Neural crest cell (in vitro differentiated cells): ENCODE results near the gene ADD1. TPM values are rescaled to one million over a fixed set of nuclear protein-coding genes. Genes with fewer than 3 reads are reported as not detected.
A peak's percentile ranks its signal among the peaks of the same experiment; 100 is the strongest.
"Not testable (repeated sequence)": the region's sequence is repeated elsewhere in the genome, so short reads cannot be mapped to it uniquely, and the experiment has no call there.

ENCODE experiments used
- DNase-seq: peaks from one replicate; pipeline ENCODE4 v3.0.0; 2021; ENCODE audit warnings: low read depth, mixed read lengths, low spot score
- H3K27ac Mint-ChIP-seq: one replicate; pipeline ENCODE4 v1.8.0; 2021; ENCODE audit warnings: mild to moderate bottlenecking, mixed read lengths; ENCODE audit not compliant: unreplicated experiment
- H3K27me3 Mint-ChIP-seq: 2 replicates; pipeline ENCODE4 v1.8.0; 2021; ENCODE audit warnings: low read depth, mild to moderate bottlenecking, mixed read lengths
- H3K36me3 Mint-ChIP-seq: 2 replicates; pipeline ENCODE4 v1.8.0; 2021; ENCODE audit warnings: low read depth, mild to moderate bottlenecking, mixed read lengths
- H3K4me1 Mint-ChIP-seq: 2 replicates; pipeline ENCODE4 v1.8.0; 2021; ENCODE audit warnings: mixed read lengths
- H3K4me3 Mint-ChIP-seq: one replicate; pipeline ENCODE4 v1.8.0; 2021; ENCODE audit warnings: mild to moderate bottlenecking, mixed read lengths
- H3K9me3 Mint-ChIP-seq: 2 replicates; pipeline ENCODE4 v1.8.0; 2021; ENCODE audit warnings: mixed read lengths
- CTCF ChIP-seq: fragments of 200-600 bp; sonication (generic); conservative IDR thresholded peaks from 2 replicates; pipeline ENCODE4 v1.5.0; 2021; ENCODE audit warnings: antibody characterized with exemption, mild to moderate bottlenecking
- total RNA-seq: library from RNA; stranded (reverse); gene quantifications from 2 replicates; pipeline ENCODE4 v1.2.1, GENCODE V29; 2021

ADD1 gene
- total RNA-seq, 1 donor from 2014 or later = 230 TPM

DNA sequence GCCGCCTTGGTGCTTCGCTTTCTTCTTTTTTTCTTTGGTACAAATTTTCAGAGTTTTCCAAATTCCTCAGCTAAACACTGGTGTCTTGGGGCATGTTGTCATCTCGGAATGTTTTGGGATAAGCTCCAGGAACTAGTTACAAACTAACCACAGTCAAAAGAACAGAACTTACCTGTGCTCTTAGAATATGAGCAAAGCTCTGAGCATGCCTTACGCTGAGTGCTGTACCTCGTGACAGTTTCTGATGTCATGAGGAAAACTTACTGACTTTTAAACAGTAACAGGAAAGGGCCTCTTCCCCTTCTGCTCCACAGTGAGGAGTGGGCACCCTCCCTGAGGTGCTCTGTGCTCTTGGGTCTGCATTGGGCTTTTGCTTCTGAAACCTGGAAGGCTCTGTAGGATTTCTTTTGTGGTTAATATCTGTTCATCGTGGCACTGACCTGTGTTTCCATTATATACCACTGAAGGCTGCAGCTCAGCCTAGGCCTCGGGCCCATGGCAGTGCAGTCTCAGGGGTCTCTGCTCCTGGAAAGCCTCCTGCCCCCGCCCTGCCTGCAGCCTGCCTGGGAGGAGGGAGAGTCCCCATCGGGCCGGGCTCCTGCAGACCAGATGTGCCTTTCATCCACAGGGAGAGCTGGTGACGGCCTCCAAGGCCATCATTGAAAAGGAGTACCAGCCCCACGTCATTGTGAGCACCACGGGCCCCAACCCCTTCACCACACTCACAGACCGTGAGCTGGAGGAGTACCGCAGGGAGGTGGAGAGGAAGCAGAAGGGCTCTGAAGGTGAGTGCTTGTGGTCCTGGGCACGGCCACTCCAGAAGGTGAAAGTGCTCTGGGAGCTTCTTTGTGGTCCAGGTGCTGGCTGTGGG lies 70.8 kb downstream of the ADD1 start:
- Mint-ChIP-seq H3K27ac (peak overlapping the region; percentile 52), H3K36me3 (peaks cover 33% of the 10 kb centered on the region), H3K4me3 (no peak overlapping the region), H3K9me3 (peaks cover 12% of the 10 kb centered on the region), H3K4me1 (no peaks in the 10 kb centered on the region), H3K27me3 (no peaks in the 10 kb centered on the region)
- TF ChIP-seq CTCF = no peak
- no peak for DNase-seq

- Mint-ChIP-seq H3K4me3 (no peak overlapping the region), H3K9me3 (peaks cover 20% of the 10 kb centered on the region), H3K27ac (no peak overlapping the region), H3K36me3 (peaks cover 46% of the 10 kb centered on the region), H3K4me1 (no peaks in the 10 kb centered on the region), H3K27me3 (no peaks in the 10 kb centered on the region)
- no peak for DNase-seq
- no peak for TF ChIP-seq CTCF
These were observed 72.1 kb downstream of the ADD1 start for GRCh38 chr4:2915789-2916188.

- H3K4me3 Mint-ChIP-seq, H3K27me3 Mint-ChIP-seq, DNase-seq, H3K27ac Mint-ChIP-seq, H3K4me1 Mint-ChIP-seq: not testable (repeated sequence)
- Mint-ChIP-seq H3K9me3 (peaks cover 20% of the 10 kb centered on the region), H3K36me3 (peaks cover 51% of the 10 kb centered on the region)
These were observed 73.1 kb downstream of the ADD1 start for GRCh38 chr4:2916696-2917095.

- Mint-ChIP-seq H3K36me3 (peaks cover 54% of the 10 kb centered on the region), H3K9me3 (peaks cover 20% of the 10 kb centered on the region), H3K4me1 (peaks cover 13% of the 10 kb centered on the region)
- H3K27me3 Mint-ChIP-seq, H3K27ac Mint-ChIP-seq, H3K4me3 Mint-ChIP-seq, DNase-seq: not testable (repeated sequence)
These were observed 74.7 kb downstream of the ADD1 start for GRCh38 chr4:2918300-2918699.

- Mint-ChIP-seq H3K9me3 (peaks cover 20% of the 10 kb centered on the region), H3K36me3 (peaks cover 57% of the 10 kb centered on the region), H3K4me1 (peaks cover 17% of the 10 kb centered on the region)
- not testable (repeated sequence) for H3K27ac Mint-ChIP-seq, H3K4me3 Mint-ChIP-seq, DNase-seq, H3K27me3 Mint-ChIP-seq
These were observed 75.1 kb downstream of the ADD1 start for GRCh38 chr4:2918714-2919113.

DNA sequence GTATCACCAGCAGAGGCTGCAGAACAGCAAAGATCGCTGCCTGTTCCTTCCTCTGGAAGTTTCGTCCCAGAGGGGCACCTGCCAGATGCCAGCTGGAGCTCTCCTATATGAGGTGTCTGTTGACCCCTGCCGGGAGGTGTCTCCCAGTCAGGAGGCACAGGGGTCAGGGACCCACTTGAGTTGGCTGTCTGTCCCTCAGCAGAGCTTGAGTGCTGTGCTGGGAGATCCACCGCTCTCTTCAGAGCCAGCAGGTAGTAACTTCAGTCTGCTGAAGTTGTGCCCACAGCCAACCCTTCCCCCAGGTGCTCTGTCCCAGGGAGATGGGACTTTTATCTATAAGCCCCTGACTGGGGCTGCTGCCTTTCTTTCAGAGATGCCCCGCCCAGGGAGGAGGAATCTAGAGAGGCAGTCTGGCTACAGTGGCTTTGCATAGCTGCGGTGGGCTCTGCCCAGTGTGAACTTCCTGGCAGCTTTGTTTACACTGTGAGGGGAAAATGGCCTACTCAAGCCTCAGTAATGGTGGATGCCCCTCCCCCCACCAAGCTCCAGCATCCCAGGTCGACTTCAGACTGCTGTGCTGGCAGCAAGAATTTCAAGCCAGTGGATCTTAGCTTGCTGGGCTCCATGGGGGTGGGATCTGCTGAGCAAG lies 78.9 kb downstream of the ADD1 start:
- not testable (repeated sequence) for H3K27me3 Mint-ChIP-seq, H3K4me3 Mint-ChIP-seq, DNase-seq
- H3K36me3 Mint-ChIP-seq = peaks cover 43% of the 10 kb centered on the region
- H3K27ac Mint-ChIP-seq = peak overlapping the region; percentile 35
- peaks cover 16% of the 10 kb centered on the region for H3K9me3 Mint-ChIP-seq
- peaks cover 17% of the 10 kb centered on the region for H3K4me1 Mint-ChIP-seq

GRCh38 chr4:2923141-2923551 lies 79.5 kb downstream of the ADD1 start:
- H3K4me3 Mint-ChIP-seq = no peak overlapping the region
- H3K27ac Mint-ChIP-seq = peak overlapping the region; percentile 27

More at GRCh38 chr4:2923141-2923551, 79.5 kb downstream of the ADD1 start:
- Mint-ChIP-seq H3K9me3 (peaks cover 11% of the 10 kb centered on the region), H3K27me3 (no peaks in the 10 kb centered on the region), H3K4me1 (peaks cover 17% of the 10 kb centered on the region), H3K36me3 (peaks cover 40% of the 10 kb centered on the region)
- no peak for TF ChIP-seq CTCF
- DNase-seq = no peak
